HepG2 (cell line): ENCODE results near the gene RAB40C. TPM values are rescaled to one million over a fixed set of nuclear protein-coding genes. Genes with fewer than 3 reads are reported as not detected.

Experiments
- AHR ChIP-seq: IDR thresholded peaks from 2 replicates; pipeline ENCODE4 v1.6.1; 2018; ENCODE audit warnings: missing genetic modification reagents, missing compliant biosample characterization
- ATF2 ChIP-seq: sonication (generic); formaldehyde crosslinking; IDR thresholded peaks from 2 replicates; pipeline ENCODE4 v1.4.0; 2020; ENCODE audit warnings: missing genetic modification reagents
- CCDC6 ChIP-seq: sonication (generic); formaldehyde crosslinking; IDR thresholded peaks from 2 replicates; pipeline ENCODE4 v1.8.1; 2022; ENCODE audit warnings: mild to moderate bottlenecking, missing genetic modification reagents, moderate library complexity
- CEBPZ ChIP-seq: IDR thresholded peaks from 2 replicates; pipeline ENCODE4 v1.6.1; 2012; ENCODE audit warnings: low read length, improper control_type of control experiment
- GTF2F1 ChIP-seq: fragments of 150-350 bp; IDR thresholded peaks from 2 replicates; pipeline ENCODE4 v1.6.1; 2014; ENCODE audit warnings: low read length
- HNRNPLL ChIP-seq: fragments of 200-400 bp; formaldehyde crosslinking; IDR thresholded peaks from 2 replicates; pipeline ENCODE4 v1.6.1; 2017; ENCODE audit warnings: mild to moderate bottlenecking, low read depth, low read length; ENCODE audit not compliant: poor library complexity, severe bottlenecking
- KAT8 ChIP-seq: IDR thresholded peaks from 2 replicates; pipeline ENCODE4 v1.6.1; 2016; ENCODE audit warnings: missing genetic modification reagents, missing compliant biosample characterization
- KDM5B ChIP-seq: sonication (generic); formaldehyde crosslinking; IDR thresholded peaks from 2 replicates; pipeline ENCODE4 v1.4.0; 2020; ENCODE audit warnings: missing genetic modification reagents, mild to moderate bottlenecking, borderline replicate concordance
- LCORL ChIP-seq, 2 experiments: fragments of 450-650 bp in 1 of 2; sonication (generic) in 1 of 2; formaldehyde crosslinking in 1 of 2; IDR thresholded peaks; 2 replicates each; pipeline versions ENCODE4 v1.5.0 to v1.6.1; 2017 to 2020; ENCODE audit warnings: antibody characterized with exemption in 1 of 2, missing genetic modification reagents in 1 of 2
- MLLT10 ChIP-seq: sonication (generic); formaldehyde crosslinking; IDR thresholded peaks from 2 replicates; pipeline ENCODE4 v1.4.0; 2020; ENCODE audit warnings: missing genetic modification reagents
- NR2F6 ChIP-seq, 2 experiments: IDR thresholded peaks; 2 replicates each; pipeline ENCODE4 v1.6.1; 2016; ENCODE audit warnings: antibody characterized with exemption in 1 of 2, mild to moderate bottlenecking in 1 of 2
- NR3C1 ChIP-seq: sonication (generic); formaldehyde crosslinking; IDR thresholded peaks from 2 replicates; pipeline ENCODE4 v1.4.0; 2020; ENCODE audit warnings: missing genetic modification reagents
- SIX1 ChIP-seq: sonication (generic); formaldehyde crosslinking; IDR thresholded peaks from 2 replicates; pipeline ENCODE4 v1.4.0; 2020; ENCODE audit warnings: missing genetic modification reagents, borderline replicate concordance
- SMARCE1 ChIP-seq: fragments of 450-650 bp; IDR thresholded peaks from 2 replicates; pipeline ENCODE4 v1.6.1; 2017; ENCODE audit warnings: borderline replicate concordance
- TEAD2 ChIP-seq: sonication (generic); formaldehyde crosslinking; IDR thresholded peaks from 2 replicates; pipeline ENCODE4 v1.9.0; 2021; ENCODE audit warnings: missing genetic modification reagents
- ZFP41 ChIP-seq: sonication (generic); formaldehyde crosslinking; IDR thresholded peaks from 2 replicates; pipeline ENCODE4 v1.4.0; 2020; ENCODE audit warnings: mild to moderate bottlenecking, missing genetic modification reagents, borderline replicate concordance
- ZMYM4 ChIP-seq: sonication (generic); formaldehyde crosslinking; IDR thresholded peaks from 2 replicates; pipeline ENCODE4 v1.8.1; 2023; ENCODE audit warnings: mild to moderate bottlenecking, missing genetic modification reagents
- ZNF292 ChIP-seq: sonication (generic); formaldehyde crosslinking; IDR thresholded peaks from 2 replicates; pipeline ENCODE4 v1.8.1; 2022; ENCODE audit warnings: mild to moderate bottlenecking, low read depth, missing genetic modification reagents, borderline replicate concordance
- ZNF460 ChIP-seq: sonication (generic); formaldehyde crosslinking; IDR thresholded peaks from 2 replicates; pipeline ENCODE4 v1.5.1; 2020; ENCODE audit warnings: missing genetic modification reagents, mild to moderate bottlenecking, borderline replicate concordance
- ZNF530 ChIP-seq: sonication (generic); formaldehyde crosslinking; IDR thresholded peaks from 2 replicates; pipeline ENCODE4 v1.5.0; 2020; ENCODE audit warnings: low read depth, mild to moderate bottlenecking, missing genetic modification reagents
- ZNF792 ChIP-seq: IDR thresholded peaks from 2 replicates; pipeline ENCODE4 v1.6.1; 2016
- polyA plus RNA-seq, 8 experiments: library from polyadenylated mRNA; depleted of rRNA in 3 of 8; stranded (reverse) in 7 of 8; unstranded in 1 of 8; fragments of >200 nt; fragmentation: Illumina TruSeq in 4 of 8; extraction: Trizol in 4 of 8; gene quantifications; 2 replicates each; pipeline versions ENCODE4 v1.2.1 to v1.2.3, GENCODE V29; 2011 to 2016; ENCODE audit warnings: low read depth in 4 of 8, missing spikeins in 1 of 8, mixed read lengths in 1 of 8; ENCODE audit not compliant: insufficient read depth in 1 of 8
- total RNA-seq, 5 experiments: library from RNA; depleted of rRNA; stranded (reverse); fragments of >200 nt; fragmentation: Illumina TruSeq; extraction: Trizol; gene quantifications; 2 replicates each; pipeline ENCODE4 v1.2.3, GENCODE V29; 2016; ENCODE audit warnings: low read depth in 1 of 5
- TF ChIP-seq, protein P1 (sequence below): sonication (generic); formaldehyde crosslinking; IDR thresholded peaks from 2 replicates; pipeline ENCODE4 v1.8.0; 2023; ENCODE audit warnings: mild to moderate bottlenecking, missing genetic modification reagents
- TF ChIP-seq, protein P2 (sequence below): sonication (generic); formaldehyde crosslinking; IDR thresholded peaks from 2 replicates; pipeline ENCODE4 v1.4.0; 2020; ENCODE audit warnings: missing genetic modification reagents, borderline replicate concordance

RAB40C gene
- total and polyA plus RNA-seq, 2 of the 13 experiments (the other 11 are each of a cell fraction or from before 2014, with no cell fraction given): 7.7 to 11.5 TPM

DNA sequence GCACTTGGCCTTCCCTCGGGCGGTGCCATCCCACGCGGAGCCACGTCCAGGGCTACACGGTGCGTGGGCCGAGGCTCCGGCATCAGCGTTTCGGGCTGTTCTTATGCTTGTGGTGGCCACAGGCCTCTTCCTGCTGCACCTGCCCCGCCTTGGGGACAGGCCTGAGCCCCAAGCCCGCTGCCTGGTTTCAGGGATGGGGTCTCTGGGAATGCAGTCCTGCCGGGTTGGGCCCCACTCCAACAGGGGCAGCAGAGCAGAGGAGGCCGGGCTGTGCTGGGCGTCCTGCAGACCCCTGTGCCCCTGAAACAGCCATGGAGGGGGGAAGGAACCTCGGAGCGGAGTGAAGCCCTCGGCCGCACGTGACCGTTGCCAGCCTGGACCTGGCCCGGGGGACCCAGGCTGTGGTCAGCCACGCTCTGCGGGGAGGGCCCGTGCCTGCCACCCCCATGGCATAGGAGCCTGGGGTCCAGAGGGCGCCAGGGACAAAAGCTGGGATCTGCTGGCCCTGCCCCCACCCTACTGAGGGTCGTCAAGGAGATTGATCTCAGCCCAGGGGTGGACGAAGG, 40.5 kb downstream of the RAB40C start (continued):
- TF ChIP-seq SMARCE1: no peak
- TF ChIP-seq ZNF460 (CRISPR knock-in tag): no peak
- TF ChIP-seq ZNF792 (CRISPR knock-in tag): 0 out of 2 replicates have a peak, but pooled peaks have one; percentile 10
- no peak for TF ChIP-seq LCORL (IDR thresholded peaks at IDR 0.05)
- TF ChIP-seq LCORL (CRISPR knock-in tag; IDR thresholded peaks at IDR 0.05): no peak
- no peak for TF ChIP-seq ZFP41 (CRISPR knock-in tag)
- no peak for TF ChIP-seq TEAD2 (CRISPR knock-in tag)
- no peak for TF ChIP-seq GTF2F1
- TF ChIP-seq ZMYM4 (CRISPR knock-in tag): no peak
- TF ChIP-seq CEBPZ: no peak
- TF ChIP-seq NR3C1 (CRISPR knock-in tag): no peak
- TF ChIP-seq, protein P1, sequence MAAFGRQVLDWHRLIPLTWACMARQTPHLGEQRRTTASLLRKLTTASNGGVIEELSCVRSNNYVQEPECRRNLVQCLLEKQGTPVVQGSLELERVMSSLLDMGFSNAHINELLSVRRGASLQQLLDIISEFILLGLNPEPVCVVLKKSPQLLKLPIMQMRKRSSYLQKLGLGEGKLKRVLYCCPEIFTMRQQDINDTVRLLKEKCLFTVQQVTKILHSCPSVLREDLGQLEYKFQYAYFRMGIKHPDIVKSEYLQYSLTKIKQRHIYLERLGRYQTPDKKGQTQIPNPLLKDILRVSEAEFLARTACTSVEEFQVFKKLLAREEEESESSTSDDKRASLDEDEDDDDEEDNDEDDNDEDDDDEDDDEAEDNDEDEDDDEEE (CRISPR knock-in tag): no peak
- no peak for TF ChIP-seq NR2F6 (IDR thresholded peaks at IDR 0.05)
- 0 out of 2 replicates have a peak, but pooled peaks have one; percentile 62 for TF ChIP-seq NR2F6 (CRISPR knock-in tag; IDR thresholded peaks at IDR 0.05)
- no peak for TF ChIP-seq ATF2
- TF ChIP-seq SIX1 (CRISPR knock-in tag): peak; percentile 70; the same call in 1 of the 2 replicates
- TF ChIP-seq KDM5B (CRISPR knock-in tag): peak; percentile 49; the same call in 1 of the 2 replicates
- TF ChIP-seq KAT8 (CRISPR knock-in tag): no peak
- no peak for TF ChIP-seq ZNF292 (CRISPR knock-in tag)
- TF ChIP-seq, protein P2, sequence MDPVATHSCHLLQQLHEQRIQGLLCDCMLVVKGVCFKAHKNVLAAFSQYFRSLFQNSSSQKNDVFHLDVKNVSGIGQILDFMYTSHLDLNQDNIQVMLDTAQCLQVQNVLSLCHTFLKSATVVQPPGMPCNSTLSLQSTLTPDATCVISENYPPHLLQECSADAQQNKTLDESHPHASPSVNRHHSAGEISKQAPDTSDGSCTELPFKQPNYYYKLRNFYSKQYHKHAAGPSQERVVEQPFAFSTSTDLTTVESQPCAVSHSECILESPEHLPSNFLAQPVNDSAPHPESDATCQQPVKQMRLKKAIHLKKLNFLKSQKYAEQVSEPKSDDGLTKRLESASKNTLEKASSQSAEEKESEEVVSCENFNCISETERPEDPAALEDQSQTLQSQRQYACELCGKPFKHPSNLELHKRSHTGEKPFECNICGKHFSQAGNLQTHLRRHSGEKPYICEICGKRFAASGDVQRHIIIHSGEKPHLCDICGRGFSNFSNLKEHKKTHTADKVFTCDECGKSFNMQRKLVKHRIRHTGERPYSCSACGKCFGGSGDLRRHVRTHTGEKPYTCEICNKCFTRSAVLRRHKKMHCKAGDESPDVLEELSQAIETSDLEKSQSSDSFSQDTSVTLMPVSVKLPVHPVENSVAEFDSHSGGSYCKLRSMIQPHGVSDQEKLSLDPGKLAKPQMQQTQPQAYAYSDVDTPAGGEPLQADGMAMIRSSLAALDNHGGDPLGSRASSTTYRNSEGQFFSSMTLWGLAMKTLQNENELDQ (CRISPR knock-in tag): no peak
- TF ChIP-seq AHR (CRISPR knock-in tag): no peak
- TF ChIP-seq CCDC6 (CRISPR knock-in tag): 0 out of 2 replicates have a peak, but pooled peaks have one; percentile 43
- TF ChIP-seq ZNF530: no peak
- TF ChIP-seq MLLT10 (CRISPR knock-in tag): no peak
- no peak for TF ChIP-seq HNRNPLL
